ENCODE results near the gene B9D2. TPM values are rescaled to one million over a fixed set of nuclear protein-coding genes. Genes with fewer than 3 reads are reported as not detected.

B9D2 gene
- polyA plus RNA-seq, 1 donor from 2014 or later: 15.9 TPM

- Histone ChIP-seq H3K4me3 (ENCODE audit: low read length) (no peak overlapping the region), H3K36me3 (ENCODE audit: insufficient read depth, low read length) (no peaks in the 10 kb centered on the region), H4K20me1 (ENCODE audit: insufficient read depth) (no peaks in the 10 kb centered on the region), H3K27me3 (ENCODE audit: insufficient read depth, low read depth, low read length) (no peaks in the 10 kb centered on the region), H3K9me2 (ENCODE audit: insufficient read depth, low read length) (no peaks in the 10 kb centered on the region), H3K9me3 (ENCODE audit: low read length) (no peaks in the 10 kb centered on the region), H3F3A (ENCODE audit: insufficient read depth, low read length, poor library complexity, severe bottlenecking) (no peaks in the 10 kb centered on the region), H2AFZ (ENCODE audit: low read depth, low read length) (no peak overlapping the region), H3K9ac (ENCODE audit: low read length) (no peak overlapping the region), H3K79me2 (replicated peaks; ENCODE audit: insufficient read depth, low read length) (no peaks in the 10 kb centered on the region), H3K4me2 (ENCODE audit: low read length) (no peak overlapping the region), H3K27ac (ENCODE audit: low read length) (no peak overlapping the region)
- no peak for TF ChIP-seq SMC3 (conservative IDR thresholded peaks at IDR 0.05; ENCODE audit: poor library complexity)
- no peak for TF ChIP-seq EP300 (conservative IDR thresholded peaks at IDR 0.05; ENCODE audit: poor library complexity, severe bottlenecking)
- TF ChIP-seq, protein P1, sequence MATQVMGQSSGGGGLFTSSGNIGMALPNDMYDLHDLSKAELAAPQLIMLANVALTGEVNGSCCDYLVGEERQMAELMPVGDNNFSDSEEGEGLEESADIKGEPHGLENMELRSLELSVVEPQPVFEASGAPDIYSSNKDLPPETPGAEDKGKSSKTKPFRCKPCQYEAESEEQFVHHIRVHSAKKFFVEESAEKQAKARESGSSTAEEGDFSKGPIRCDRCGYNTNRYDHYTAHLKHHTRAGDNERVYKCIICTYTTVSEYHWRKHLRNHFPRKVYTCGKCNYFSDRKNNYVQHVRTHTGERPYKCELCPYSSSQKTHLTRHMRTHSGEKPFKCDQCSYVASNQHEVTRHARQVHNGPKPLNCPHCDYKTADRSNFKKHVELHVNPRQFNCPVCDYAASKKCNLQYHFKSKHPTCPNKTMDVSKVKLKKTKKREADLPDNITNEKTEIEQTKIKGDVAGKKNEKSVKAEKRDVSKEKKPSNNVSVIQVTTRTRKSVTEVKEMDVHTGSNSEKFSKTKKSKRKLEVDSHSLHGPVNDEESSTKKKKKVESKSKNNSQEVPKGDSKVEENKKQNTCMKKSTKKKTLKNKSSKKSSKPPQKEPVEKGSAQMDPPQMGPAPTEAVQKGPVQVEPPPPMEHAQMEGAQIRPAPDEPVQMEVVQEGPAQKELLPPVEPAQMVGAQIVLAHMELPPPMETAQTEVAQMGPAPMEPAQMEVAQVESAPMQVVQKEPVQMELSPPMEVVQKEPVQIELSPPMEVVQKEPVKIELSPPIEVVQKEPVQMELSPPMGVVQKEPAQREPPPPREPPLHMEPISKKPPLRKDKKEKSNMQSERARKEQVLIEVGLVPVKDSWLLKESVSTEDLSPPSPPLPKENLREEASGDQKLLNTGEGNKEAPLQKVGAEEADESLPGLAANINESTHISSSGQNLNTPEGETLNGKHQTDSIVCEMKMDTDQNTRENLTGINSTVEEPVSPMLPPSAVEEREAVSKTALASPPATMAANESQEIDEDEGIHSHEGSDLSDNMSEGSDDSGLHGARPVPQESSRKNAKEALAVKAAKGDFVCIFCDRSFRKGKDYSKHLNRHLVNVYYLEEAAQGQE (IDR thresholded peaks at IDR 0.05; ENCODE audit: borderline replicate concordance): no peak
- no peak for TF ChIP-seq RAD21 (conservative IDR thresholded peaks at IDR 0.05)
- TF ChIP-seq EZH2 (IDR thresholded peaks at IDR 0.05; ENCODE audit: borderline replicate concordance, insufficient read depth, low read length, poor library complexity, severe bottlenecking): no peak
- no peak for TF ChIP-seq TAF1 (IDR thresholded peaks at IDR 0.05; ENCODE audit: low read depth)
- TF ChIP-seq MXI1 (conservative IDR thresholded peaks at IDR 0.05; ENCODE audit: poor library complexity, severe bottlenecking): no peak
- TF ChIP-seq POLR2AphosphoS5 (IDR thresholded peaks at IDR 0.05): no peak
- no peak for TF ChIP-seq CTCF (IDR thresholded peaks at IDR 0.05; ENCODE audit: poor library complexity, severe bottlenecking)
These were observed 31.9 kb downstream of the B9D2 start for GRCh38 chr19:41332000-41332399.

DNA sequence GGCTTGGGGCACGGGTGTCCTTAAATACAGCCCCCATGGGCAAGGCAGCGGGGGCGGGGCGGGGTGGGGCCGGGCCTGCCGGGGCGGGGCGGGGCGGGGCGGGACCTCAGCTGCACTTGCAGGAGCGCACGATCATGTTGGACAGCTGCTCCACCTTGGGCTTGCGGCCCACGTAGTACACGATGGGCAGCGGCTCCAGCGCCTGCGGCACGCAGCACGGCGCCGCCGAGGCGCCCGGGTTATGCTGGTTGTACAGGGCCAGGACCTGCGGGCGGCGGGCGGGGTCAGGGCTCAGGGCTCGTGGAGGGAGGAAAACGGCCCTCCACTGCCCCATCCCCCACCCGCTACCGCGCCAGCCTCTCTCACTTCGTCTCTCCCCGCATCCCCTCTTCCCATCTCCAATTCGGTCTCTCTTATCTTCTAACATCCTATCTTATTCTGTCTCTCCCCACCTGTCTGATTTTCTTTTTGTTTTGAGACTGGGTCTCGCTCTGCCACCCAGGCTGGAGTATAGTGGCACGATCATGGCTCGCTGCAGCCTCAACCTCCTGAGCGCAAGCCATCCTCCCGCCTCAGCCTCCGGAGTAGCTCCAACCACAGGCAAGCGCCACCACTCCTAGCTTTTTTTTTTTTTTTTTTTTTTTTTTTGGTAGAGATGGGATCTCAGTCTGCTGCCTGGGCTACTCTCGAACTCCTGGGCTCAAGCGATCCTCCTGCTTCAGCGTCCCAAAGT lies 32.8 kb downstream of the B9D2 start:
- H3K9me3 ChIP-seq (ENCODE audit: low read length): no peaks in the 10 kb centered on the region
- H3K4me2 ChIP-seq (ENCODE audit: low read length): no peak overlapping the region
- TF ChIP-seq MXI1 (conservative IDR thresholded peaks at IDR 0.05; ENCODE audit: poor library complexity, severe bottlenecking): no peak
- no peak for TF ChIP-seq EZH2 (IDR thresholded peaks at IDR 0.05; ENCODE audit: borderline replicate concordance, insufficient read depth, low read length, poor library complexity, severe bottlenecking)
- TF ChIP-seq, protein P1 (IDR thresholded peaks at IDR 0.05; ENCODE audit: borderline replicate concordance): no peak
- no peak for TF ChIP-seq RAD21 (conservative IDR thresholded peaks at IDR 0.05)
- TF ChIP-seq SMC3 (conservative IDR thresholded peaks at IDR 0.05; ENCODE audit: poor library complexity): no peak
- no peak for TF ChIP-seq EP300 (conservative IDR thresholded peaks at IDR 0.05; ENCODE audit: poor library complexity, severe bottlenecking)
- no peak for TF ChIP-seq CTCF (IDR thresholded peaks at IDR 0.05; ENCODE audit: poor library complexity, severe bottlenecking)
- no peak for TF ChIP-seq TAF1 (IDR thresholded peaks at IDR 0.05; ENCODE audit: low read depth)
- no peak for TF ChIP-seq POLR2AphosphoS5 (IDR thresholded peaks at IDR 0.05)
- no peaks in the 10 kb centered on the region for H3K36me3 ChIP-seq (ENCODE audit: insufficient read depth, low read length)
- no peaks in the 10 kb centered on the region for H3K79me2 ChIP-seq (replicated peaks; ENCODE audit: insufficient read depth, low read length)
- no peaks in the 10 kb centered on the region for H3K9me2 ChIP-seq (ENCODE audit: insufficient read depth, low read length)
- H3F3A ChIP-seq (ENCODE audit: insufficient read depth, low read length, poor library complexity, severe bottlenecking): no peaks in the 10 kb centered on the region
- no peaks in the 10 kb centered on the region for H3K27me3 ChIP-seq (ENCODE audit: insufficient read depth, low read depth, low read length)
- no peak overlapping the region for H3K9ac ChIP-seq (ENCODE audit: low read length)
- H3K4me3 ChIP-seq (ENCODE audit: low read length): no peak overlapping the region
- H2AFZ ChIP-seq (ENCODE audit: low read depth, low read length): no peak overlapping the region
- H4K20me1 ChIP-seq (ENCODE audit: insufficient read depth): no peaks in the 10 kb centered on the region
- no peak overlapping the region for H3K27ac ChIP-seq (ENCODE audit: low read length)
